ENCODE data around the gene C8B.

C8B gene

GRCh38 chr1:56965916-56966697 is at the start of gene C8B:
Gene C8B (minus strand): TSS chr1:56966015. CDS start chr1:56965948, 67 bp downstream.
- DNase-seq, result no peak

- DNase-seq, result no peak
These were observed 49.3 kb upstream of the C8B start for GRCh38 chr1:57015071-57015470.

DNA sequence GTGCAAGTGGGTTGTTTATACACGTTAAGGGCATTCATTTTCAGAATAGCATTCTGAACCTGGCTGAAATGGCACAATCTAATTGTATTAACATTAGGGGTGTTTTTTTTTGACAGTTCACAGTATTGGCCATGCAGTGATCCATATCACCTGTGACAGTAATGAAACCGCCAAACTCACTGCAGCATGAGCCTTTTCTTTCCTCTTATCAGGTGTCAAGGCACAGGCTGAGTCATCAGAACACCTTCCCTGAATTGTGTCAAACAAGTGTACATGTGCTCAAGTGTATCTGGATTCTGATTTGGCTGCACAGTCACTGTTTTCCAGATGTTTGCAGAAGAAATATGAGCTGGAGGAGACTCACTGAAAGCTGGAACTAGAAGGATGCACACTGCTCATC is 47.7 kb upstream of the C8B start:
- DNase-seq, result no peak

DNA sequence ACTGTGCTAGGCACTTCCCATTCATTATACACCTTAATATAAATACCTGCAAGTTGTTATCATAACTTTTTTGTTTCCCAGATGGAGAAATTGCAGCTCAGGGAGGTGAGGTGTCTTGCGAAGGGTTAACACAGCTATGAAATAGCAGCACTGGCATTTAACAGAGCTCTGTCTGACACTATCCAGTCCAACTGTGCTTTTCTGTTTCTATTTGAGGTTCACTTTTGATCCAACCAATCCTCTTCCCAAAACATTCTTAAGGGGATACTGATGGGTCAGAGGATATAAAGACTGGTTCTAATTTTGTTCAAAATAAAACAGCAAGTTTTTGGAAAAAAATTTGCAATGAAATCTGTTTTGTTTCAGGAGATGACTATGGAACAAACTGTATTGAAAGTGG is 46.5 kb upstream of the C8B start:
- DNase-seq, result no peak

GRCh38 chr1:57010511-57010910 is 44.7 kb upstream of the C8B start:
- DNase-seq, result no peak

GRCh38 chr1:57007948-57008347 is 42.1 kb upstream of the C8B start:
- DNase-seq, result no peak

GRCh38 chr1:57007472-57007871 is 41.7 kb upstream of the C8B start:
- DNase-seq, result no peak

DNA sequence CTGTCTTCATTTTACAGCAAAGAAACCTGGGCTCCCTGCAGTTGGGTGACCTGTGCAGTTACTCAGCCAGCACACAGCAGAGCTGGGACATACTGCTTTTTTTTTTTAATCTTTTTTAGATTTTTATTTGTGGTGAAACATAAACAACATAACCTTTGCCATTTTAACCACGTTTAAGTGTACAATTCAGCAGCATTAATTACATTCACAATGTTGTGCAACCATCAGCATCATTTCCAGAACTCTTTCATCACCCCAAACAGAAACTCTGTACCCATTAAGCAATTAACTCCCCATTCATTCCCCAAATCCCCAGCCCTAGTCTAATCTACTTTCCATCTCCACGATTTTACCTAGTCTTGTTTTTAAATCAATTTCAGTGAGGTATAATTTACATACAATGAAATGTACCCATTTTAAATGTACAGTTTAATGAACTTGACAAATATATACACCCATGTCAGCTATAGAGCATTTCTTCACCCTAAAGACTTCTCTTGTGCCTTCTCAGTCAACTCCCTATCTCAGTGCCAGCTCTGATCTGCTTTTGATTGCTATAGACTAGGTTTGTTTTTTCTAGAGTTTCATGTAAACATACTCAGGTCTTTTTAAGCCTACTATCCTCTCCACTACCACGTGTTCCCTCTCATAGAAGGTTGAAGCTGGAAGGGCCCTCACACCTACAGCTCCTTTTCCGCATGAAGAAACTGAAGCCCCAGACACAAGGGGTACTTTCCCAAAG is 37.8 kb upstream of the C8B start:
- no peak for DNase-seq

- no peak for DNase-seq
These were observed 29.7 kb upstream of the C8B start for GRCh38 chr1:56995414-56996100.

GRCh38 chr1:56993475-56993874 is 27.7 kb upstream of the C8B start:
- no peak for DNase-seq

DNA sequence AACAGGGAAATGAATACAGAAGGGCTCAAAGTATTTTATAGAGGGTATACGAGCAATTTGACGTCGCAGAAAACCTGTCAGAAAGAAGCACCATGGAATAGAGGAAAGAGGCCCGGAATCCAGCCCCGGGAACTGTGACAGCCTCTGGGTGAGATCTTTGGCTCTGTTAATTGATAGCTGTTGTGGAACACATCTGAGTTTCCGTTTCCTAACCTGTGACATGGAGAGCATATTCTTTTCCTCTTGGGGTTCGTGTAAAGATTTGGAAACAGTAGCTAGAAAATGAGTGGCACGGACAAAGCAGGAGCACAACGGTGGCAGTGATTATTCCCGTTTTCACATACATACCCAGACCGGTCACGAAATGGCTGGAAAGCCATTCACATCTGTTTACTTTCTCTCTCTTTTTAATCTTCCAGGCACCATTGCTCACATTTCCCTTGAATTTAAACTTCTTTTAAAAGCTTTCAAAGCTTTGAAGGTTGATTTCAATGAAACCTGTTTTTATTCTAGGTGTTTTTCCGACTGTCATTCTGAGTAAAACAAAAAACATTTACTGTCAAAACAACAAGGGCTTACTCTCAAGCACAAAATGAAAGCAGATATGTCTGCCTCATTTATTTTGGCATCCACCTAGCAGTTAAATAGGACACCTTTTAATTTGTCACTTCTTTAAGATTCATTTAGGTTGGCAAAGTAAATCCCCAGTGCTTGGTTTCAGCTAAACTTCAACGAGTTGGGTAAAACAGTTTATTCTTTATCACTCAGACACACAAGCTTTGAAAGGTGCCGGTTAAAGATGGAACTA is 26.7 kb upstream of the C8B start:
- DNase-seq, result no peak

DNA sequence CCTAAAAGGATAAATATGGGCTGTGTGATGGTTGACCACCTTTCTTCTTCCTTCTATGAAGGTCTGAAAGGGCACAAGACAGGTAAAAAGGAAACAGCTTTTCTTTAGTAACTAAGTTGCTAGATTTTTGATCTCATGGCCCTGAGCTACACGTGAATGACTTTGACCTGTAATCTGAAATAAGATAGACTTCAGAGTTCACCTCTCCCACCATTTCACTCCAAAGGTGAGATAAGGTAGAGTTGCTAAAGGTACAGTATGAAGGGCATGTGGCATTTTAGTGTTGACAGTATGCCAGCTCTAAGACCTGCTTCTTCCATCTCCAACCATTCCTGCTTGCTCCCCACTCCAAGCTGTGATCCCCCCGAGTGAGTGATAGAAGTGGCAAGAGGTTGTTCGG is 25.8 kb upstream of the C8B start:
- no peak for DNase-seq

GRCh38 chr1:56986397-56986796 is 20.6 kb upstream of the C8B start:
- DNase-seq, result no peak

DNA sequence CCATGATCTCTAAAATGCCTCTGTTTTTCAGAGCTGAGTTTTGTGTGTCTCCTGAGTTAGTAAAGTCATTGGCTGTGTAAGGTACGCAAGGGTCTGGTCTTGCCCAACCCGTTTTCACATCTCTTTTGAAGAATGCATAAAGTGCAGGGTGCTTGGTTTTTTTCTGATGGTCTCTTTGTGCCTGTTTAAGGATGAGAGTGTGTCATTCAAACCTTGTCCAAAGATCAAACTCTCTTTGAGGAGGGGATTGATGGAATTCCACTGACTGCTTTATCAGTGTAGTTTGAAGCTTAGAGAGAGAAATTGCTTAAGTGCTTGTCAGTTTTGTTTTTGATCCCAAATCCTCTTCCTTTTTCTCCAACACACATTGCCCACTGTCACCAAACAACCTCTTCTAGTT is 20.0 kb upstream of the C8B start:
- DNase-seq, result no peak

DNA sequence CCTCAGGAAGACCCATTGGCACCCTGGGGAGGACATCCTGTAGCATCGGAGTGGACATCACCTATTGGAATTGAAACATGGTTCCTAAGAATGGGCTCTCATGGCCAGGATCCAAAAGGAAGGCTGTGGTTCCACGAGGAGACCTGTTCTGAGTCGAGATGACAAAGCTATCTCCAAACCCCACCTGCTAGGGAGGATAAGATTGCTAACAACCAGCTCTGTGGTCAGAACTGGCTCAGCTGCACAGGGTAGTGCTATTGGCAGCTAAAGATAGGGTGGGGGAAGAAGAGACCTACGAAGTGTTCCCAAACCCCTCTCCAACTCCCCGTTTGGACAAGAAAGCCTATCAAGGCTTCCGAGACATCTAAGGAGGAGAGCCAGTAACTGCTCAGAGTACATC is 17.7 kb upstream of the C8B start:
- DNase-seq, result no peak

DNA sequence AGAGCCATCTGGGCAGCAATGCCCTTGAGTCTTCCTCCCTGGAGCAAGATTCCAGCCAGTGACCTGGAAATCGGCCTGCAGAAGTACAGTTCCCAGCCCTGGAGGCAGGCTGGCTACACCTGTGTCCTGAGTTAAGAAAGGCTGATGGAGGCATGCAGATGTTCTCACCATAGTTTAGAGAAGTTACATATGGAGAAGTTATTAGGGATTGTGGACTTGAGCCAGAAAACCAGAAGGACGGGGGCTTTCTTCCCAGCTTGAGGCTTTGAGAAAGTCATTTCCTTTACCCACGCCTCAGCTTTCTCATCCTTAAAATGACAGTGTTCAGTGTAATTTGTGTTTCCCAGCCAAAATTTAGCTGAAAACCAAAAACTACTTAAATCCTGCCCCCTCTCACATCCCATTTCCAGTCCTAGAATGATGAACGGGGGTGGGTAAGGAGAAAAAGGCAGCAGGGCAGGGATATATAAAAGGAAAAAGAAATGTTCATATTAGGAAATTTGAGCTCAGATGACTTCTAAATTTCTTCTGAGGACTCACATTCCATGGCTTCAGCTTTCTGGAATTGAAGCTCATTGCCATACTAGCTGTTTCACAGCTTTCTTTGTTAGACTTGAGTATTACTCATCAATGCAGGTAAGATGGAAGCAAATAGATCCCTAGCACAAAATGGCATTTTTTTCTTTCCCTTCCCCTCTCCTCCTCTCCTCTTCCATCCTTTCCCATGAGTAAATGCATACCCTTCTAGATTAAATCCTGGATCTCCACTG is 14.4 kb upstream of the C8B start:
- DNase-seq, result no peak

DNA sequence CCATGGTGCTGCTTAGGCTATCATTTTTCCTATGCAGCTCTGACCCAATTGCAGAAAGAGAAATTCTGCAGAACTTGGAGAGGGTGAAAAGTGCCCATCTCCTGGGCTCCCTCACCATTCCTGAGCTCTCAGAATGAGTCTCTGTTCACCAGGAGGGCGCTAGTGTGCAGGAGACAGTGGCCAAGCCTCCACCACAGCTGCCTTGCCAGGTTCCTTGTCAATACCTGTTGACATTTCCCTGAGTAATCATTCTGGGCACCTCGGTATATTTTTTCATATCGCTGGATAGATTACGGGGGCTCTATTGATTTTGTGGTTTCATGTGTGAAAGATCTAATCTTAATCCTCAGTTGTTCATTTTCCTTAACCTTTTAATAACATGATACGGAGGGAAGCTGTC is 13.0 kb upstream of the C8B start:
- DNase-seq, result no peak

DNA sequence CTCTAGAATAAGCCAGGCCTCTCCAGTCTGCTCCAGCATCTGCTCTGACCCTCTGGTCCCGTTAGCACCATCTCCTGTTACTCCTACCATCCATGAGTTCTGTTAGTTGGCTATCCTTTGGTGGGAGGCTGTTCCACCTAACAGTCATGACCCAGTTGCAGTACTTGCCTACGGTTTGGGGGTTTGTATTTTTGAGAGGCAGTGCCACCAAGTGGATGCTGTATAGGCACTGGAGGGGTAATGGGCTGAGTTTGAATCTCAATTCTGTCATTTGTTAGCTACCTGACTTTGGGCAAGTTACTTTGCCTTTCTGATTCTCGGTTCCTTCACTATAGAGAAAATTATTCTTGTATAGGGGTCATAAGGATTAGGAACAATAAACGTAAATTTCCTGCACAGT is 12.1 kb upstream of the C8B start:
- DNase-seq, result no peak

GRCh38 chr1:56975446-56975845 is 9.6 kb upstream of the C8B start:
- no peak for DNase-seq

GRCh38 chr1:56973923-56974742 is 8.3 kb upstream of the C8B start:
- peak; percentile 38 for DNase-seq

DNA sequence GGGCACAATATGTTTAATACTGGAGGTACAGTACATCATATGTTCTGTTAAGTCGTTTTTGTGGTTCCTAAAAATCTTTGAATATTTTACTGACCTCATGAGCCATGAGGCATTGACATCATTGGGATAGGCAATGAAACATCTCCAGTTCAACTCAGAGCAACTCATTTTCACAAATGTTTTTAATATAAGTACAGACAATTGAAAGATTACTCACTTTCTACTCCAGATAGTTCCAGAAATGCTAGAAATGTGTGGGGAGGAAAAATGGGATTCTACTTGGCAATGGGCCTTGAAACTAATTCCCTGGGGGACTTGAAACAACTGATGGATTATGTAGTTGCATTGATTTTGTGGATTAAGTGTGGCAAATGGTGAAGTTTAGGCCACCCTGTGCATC is 7.2 kb upstream of the C8B start:
- DNase-seq, result no peak

Data from GF-D8 (cell line).